ENCODE measurements around the gene RAC2. TPM values are rescaled to one million over a fixed set of nuclear protein-coding genes. Genes with fewer than 3 reads are reported as not detected.

The RAC2 gene
- total RNA-seq, 1 donor from 2014 or later, result 26.1 TPM

DNA sequence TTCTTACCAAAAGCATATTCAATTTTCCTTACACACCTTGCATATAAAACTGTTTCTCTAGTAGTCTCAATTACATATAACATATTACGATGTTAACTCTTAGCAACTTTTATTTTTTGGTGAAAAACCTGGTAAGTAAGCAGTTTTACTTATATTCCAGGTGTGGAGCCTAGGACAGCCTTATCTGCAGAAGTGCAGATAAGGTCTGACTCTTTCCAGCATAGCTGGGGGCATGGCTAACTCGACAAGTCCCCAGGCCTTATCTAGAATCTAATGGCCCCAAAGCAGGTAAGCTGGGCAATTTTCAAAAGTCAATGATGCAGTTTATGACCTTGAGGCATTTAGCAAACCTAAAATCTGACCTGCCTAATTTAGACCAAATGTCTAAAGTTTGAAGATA is 51.9 kb downstream of the RAC2 start:
- no peak for DNase-seq (ENCODE audit: low spot score)

DNA sequence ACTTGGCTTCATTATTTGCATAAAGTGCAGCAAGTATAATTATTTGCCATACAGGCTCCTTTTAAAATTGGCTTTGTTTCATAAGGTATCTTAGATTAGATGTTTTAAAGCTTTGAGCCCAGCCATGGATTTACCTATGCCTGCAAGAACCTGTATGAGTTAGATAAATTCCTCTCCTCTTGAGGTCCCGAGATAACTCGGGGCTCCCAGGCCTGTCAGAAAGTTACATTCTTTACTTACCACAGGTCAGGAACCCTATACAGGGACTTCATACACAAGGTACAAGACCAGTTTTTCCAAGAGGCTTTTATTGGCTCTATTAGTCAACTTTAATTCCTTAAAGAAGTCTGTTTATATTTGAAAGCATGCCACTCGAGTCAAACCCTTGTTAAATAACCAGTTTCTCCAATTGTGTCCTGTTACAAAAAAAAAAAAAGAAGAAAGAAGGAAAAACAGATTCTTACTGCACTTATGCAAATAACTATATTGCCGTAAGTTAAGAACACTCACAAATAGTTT is 53.7 kb downstream of the RAC2 start:
- DNase-seq (ENCODE audit: low spot score), result no peak

GRCh38 chr22:37188901-37189466 is 55.1 kb downstream of the RAC2 start:
- DNase-seq (ENCODE audit: low spot score), result no peak

DNA sequence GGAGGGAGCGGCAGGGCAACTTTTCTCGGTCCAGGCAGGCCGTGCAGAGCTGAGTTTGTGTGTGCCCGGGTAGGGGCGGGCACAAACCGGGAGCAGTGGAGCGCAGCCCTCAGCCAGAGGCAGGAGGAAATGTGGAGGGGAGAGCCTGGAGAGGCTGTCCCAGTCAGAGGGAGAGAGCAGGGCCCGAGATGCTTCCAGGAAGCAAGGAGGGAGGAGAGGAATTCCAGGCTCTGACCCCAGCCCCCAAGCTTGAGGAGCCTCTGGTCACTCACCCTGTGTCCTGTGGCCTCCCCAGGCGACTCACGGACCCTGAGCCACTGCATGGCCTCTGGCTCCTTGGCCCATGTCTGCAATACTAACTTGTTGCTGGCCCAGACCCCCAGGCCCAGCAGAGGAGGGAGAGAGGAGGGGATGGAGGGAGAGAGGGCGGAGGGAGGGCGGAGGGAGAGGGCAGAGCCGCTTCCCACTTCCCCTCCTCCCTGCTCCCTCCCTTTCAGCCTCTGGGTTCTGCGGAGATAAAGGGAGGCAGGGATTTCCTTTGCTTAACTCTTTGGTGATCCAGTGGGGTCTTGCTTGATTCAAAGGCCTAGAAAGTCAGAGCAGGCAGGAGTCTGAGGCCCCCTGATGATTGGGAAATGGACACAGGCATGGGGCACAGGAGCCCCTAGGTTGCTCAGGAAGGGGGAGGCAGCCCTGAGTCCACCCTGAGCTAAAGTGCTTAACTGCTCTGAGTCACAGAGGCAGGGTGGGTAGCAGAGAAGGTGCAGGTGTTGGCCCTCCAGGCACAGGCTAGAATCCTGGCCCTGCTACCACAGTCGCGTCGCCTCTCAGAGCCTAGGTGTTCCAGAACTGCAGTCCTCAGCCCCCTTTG is 55.9 kb downstream of the RAC2 start, which contains the start of gene C1QTNF6:
C1QTNF6 (minus strand) TSS at position 357 of the 871 bp plus-strand sequence; CDS start at position 323, 34 bp downstream.
- no peak for DNase-seq (ENCODE audit: low spot score)

DNA sequence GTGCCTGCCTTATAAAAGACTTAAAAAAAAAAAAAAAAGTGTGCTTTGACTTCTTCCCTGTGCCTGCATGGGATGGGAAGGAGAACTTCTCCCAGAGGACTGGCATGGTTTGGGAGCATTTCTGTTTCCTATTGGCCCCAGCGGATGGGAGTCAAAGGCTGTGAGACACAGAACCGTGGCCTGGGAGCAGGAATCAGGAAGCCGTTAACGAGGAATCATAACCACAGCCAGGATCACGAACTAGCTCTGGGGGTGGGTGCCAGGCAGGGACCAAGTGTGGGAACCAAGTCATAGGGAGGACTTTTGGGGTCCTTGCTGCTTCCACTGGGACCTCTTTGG is 56.5 kb downstream of the RAC2 start:
- no peak for DNase-seq (ENCODE audit: low spot score)

DNA sequence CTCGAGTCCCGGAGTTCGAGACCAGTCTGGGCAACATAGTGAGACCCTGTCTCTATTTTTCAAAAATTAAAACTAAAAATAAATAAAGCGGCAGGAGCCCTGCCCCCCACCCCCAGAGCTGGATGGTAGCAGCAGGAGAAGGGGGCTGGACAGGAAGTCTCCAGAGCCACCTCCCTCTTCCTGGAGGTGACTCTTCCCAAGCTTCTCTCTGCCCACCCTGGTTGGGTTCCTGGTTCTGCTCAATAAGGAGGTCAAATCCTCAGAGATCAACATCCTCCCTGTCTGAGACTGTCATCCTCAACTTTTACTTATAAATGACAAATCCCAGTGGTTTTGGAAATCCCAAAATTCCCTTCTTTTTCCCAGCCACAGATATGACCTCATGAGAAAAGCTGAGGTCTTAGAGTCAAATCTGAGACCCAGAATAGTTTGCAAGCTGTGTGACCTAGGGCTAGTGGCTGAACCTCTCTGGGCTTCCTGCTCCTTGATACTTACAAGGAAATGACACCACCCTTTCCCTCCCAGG is 57.0 kb downstream of the RAC2 start:
- DNase-seq (ENCODE audit: low spot score), result no peak

GRCh38 chr22:37186228-37186996 is 57.7 kb downstream of the RAC2 start:
- DNase-seq (ENCODE audit: low spot score), result no peak

DNA sequence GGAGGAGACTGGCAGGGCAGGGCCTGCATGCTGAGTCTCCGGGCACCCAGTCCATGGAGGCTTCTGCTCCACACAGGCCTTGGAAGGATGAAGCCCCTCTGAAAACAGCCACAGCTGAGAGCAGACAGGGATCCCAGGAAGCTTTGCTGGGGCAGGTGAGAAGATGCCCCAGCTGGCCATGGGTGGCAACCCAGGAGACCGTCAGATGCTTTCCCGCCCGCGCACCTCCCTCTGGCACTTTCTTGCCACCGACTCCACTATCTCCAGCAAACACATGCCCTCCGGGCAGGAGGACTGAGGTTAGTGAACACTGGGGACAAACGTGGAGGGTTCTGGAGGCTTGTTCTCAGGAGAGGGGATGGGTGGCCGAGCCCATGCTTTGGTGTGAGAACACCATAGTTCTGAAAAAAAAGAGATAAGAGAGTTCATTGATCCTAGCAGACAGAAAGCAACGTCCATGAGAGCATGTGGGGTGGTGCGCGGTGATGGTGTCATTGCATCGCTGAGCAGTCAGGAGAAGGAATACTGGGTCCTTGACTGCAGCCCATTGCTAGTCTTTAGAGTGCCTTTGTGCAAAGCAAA is 58.3 kb downstream of the RAC2 start:
- no peak for DNase-seq (ENCODE audit: low spot score)

DNA sequence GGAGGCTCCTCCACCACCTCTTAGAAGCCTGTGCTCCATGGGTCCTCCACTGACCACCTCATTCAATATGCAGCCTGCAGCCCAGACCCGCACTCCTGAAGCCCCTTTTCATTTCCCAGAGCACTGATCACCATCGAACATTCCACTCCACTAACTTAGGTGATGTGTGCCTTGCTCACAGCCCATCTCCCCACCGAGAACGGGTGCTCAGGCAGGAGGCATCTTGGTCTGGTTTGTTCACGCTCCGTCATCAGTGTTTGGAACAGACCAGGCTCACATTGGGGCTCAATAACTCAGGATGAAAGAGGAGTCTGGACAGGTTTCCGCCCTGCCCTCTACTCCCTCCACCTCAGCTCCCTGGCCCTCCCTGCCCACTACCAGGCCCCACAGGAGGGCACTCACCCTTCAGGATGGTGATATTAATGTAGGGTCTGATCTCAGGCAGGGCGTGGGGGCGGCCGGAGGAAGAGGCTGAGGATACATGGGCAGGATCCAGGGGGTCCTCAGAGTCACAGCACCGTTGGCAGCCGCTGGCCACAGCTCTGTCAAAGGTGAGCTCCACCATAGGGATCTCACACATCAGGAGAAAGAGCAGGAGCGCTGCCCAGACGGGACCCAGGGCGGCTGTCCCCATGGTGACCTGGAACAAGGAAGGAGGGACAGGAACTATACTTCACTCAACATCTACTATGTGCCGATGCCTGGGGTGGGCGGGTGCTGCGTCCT is 59.1 kb downstream of the RAC2 start:
- no peak for DNase-seq (ENCODE audit: low spot score)

DNA sequence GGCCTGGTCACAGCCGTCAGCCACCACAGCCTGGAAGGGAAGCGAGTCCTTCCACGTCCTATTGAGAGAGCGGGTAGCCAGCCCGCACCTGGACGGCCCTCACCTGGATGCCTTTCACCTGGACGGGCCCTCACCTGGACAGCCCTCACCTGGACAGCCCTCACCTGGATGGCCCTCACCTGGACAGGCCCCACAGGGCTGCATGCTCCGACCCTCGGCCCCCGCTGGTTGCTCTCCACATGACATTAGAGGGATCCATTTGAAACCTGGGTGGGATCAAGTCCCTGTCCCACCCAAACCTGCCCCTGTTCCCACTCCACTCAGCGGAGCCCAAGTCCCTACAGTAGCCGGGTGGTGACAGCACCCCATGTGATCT is 59.7 kb downstream of the RAC2 start:
- DNase-seq (ENCODE audit: low spot score), result no peak

DNA sequence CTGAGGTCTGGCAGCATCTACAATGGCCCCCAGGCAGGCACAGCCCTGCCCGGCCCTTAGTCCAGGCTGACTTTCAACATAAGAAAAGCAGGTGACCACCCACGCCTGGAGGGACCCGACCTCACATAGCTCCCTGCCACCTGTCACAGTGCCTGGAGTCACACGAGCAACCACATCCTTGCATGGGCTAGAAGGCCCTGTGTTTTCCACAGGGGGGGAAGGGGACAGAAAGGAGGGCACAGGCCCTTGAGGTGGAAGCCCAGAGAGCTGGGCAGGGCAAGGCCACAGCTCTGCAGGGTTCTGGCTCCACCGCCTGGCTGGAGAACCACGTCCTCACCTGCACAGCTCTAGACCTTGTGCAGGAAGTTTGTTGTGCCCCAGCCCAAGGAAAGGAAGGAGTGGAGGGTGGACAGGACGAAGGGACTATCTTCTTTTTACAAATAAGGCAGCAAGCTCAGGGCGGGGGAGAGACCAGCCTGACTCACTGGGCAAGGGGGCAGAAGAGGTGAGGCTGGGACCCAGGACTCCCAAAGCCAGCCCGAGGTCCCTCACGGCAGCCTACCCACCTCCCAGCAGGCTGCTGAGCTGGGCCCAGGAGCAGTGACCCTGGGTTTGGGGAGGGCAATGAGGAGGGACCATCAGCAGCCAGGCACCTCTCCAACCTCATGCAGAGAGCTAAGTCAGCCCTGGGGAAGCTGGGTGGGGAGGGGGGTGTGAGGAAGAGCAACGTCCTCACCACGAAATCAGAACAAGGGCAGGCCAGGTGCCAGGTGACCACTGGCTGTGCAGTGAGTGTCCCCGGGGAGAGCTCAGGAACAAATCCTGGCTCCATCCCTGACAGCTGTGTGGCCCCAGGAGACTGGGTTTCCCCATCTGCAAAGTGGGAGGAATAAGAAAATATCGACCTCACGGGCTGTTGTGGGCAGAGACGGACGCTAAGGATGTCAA is 60.4 kb downstream of the RAC2 start:
- DNase-seq (ENCODE audit: low spot score), result no peak

DNA sequence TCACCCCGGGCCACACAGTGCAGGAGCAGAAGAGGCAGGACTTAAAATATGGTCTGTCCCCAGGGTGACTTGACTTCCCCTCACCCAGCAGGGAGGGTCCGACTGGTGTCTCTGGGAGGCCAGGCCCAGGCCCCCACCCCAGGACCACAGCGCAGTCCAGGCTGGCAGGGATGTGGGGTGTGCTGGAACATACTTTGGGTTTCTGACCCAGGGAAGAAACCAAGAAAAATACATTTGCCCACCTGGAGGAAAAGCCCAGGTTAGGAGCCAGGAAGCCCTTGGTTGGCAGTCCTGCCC is 61.2 kb downstream of the RAC2 start:
- no peak for DNase-seq (ENCODE audit: low spot score)

DNA sequence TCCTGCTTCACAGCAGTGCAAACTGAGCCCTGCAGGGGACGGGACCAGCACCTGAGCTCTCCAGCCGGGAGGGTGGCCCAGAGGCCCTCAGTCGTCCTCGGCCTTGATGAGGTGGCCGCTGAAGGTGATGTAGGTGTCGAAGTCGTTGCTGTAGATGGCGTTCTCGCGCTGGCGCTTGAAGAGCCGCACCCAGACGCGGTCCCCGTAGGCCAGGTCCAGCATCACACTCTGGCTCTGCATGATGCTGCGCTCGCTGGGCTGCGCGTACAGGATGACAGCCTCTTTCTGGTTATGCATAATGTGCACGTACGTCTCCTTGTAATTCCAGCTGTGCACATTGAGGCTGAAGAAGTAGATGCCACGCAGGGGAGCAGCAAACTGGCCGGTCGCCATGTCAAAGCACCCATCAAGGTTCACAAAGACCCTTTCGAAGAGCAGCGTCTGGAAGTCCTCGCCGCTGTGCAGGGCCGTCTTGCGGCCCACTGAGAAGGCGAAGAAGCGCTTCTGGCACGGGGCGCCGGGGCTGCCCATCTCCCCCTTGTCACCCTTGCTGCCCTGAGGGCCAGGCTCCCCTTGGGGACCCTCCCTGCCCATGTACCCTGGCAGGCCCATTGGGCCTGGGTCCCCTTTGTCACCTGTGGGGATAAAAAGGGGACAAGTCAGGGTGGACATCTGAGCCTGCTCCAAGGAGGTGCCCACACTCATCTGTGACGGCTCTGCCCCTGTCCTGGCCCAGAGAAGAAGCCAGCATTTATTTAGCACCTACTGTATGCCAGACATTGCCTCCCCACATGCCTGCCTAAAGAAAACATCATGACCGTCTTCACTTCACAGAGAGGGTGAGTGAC is 61.7 kb downstream of the RAC2 start:
- no peak for DNase-seq (ENCODE audit: low spot score)

- no peak for DNase-seq (ENCODE audit: low spot score)
Measured at GRCh38 chr22:37181681-37182080, 62.4 kb downstream of the RAC2 start.

- no peak for DNase-seq (ENCODE audit: low spot score)
Measured at GRCh38 chr22:37180531-37181231, 63.4 kb downstream of the RAC2 start.

- DNase-seq (ENCODE audit: low spot score), result no peak
Measured at GRCh38 chr22:37179622-37180420, 64.2 kb downstream of the RAC2 start.

DNA sequence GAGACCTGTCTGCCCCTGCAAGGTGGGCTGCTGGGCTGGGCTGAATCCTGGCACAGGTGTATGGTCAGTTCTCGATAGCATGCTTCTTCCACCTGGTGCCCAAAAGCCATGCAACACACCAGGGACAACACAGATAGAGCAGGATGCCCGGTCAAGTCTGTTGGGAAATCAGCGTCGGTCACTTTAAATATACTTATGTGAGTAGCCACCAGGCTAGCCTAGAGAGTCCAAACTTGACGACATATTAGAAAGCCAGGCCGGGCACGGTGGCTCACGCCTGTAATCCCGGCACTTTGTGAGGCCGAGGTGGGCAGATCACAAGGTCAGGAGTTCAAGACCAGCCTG is 65.0 kb downstream of the RAC2 start:
- DNase-seq (ENCODE audit: low spot score), result no peak
